ENCODE results near the gene UBE2D3.

DNA sequence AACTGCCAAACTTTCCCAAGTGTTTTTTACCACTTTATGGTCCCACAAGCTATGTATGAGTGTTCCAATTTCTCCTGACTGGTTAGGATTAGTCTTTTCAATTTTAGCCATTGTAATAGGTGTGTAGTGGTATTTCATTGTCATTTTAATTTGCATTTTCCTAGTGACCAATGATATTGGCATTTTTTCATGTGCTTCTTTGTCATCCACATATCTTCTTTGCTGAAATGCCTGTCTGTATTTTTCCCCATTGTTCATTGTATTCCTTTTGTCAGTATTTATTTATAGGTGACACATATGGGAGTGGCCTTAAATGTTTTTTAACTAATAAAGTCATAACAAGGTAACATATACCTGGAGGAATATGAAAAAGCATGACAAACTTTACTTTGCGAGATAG, 9.2 kb upstream of the UBE2D3 start:
- TF ChIP-seq, protein P1, sequence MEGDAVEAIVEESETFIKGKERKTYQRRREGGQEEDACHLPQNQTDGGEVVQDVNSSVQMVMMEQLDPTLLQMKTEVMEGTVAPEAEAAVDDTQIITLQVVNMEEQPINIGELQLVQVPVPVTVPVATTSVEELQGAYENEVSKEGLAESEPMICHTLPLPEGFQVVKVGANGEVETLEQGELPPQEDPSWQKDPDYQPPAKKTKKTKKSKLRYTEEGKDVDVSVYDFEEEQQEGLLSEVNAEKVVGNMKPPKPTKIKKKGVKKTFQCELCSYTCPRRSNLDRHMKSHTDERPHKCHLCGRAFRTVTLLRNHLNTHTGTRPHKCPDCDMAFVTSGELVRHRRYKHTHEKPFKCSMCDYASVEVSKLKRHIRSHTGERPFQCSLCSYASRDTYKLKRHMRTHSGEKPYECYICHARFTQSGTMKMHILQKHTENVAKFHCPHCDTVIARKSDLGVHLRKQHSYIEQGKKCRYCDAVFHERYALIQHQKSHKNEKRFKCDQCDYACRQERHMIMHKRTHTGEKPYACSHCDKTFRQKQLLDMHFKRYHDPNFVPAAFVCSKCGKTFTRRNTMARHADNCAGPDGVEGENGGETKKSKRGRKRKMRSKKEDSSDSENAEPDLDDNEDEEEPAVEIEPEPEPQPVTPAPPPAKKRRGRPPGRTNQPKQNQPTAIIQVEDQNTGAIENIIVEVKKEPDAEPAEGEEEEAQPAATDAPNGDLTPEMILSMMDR (IDR thresholded peaks at IDR 0.05; ENCODE audit: poor library complexity): no peak
- TF ChIP-seq EZH2phosphoT487 (IDR thresholded peaks at IDR 0.05; ENCODE audit: low read depth, severe bottlenecking, unreplicated experiment): no peak
- no peak for TF ChIP-seq EZH2 (IDR thresholded peaks at IDR 0.05; ENCODE audit: borderline replicate concordance)

Data from hepatocyte (in vitro differentiated cells).